Muscle layer of duodenum (tissue), 2 donors: ENCODE data around the gene UBE3B.

ENCODE experiments used
- H3K27ac ChIP-seq: one replicate; pipeline ENCODE4 v1.7.0; 2013; ENCODE audit warnings: mild to moderate bottlenecking, low read length
- H3K27me3 ChIP-seq: one replicate; pipeline ENCODE4 v1.7.0; 2013; ENCODE audit warnings: low read depth, mild to moderate bottlenecking, control low read depth, low read length
- H3K36me3 ChIP-seq, 2 donors: one replicate each; pipeline ENCODE4 v1.7.0; 2013; ENCODE audit warnings: low read length in 2 of 2, control low read depth in 1 of 2, mild to moderate bottlenecking in 1 of 2; ENCODE audit not compliant: insufficient read depth in 2 of 2, control insufficient read depth in 1 of 2
- H3K4me1 ChIP-seq, 2 donors: one replicate each; pipeline ENCODE4 v1.7.0; 2013; ENCODE audit warnings: low read length in 2 of 2, mild to moderate bottlenecking in 2 of 2, control low read depth in 1 of 2, moderate library complexity in 1 of 2; ENCODE audit not compliant: insufficient read depth in 2 of 2, control insufficient read depth in 1 of 2
- H3K4me3 ChIP-seq, 2 donors: one replicate each; pipeline ENCODE4 v1.7.0; 2013; ENCODE audit warnings: low read length in 2 of 2, low read depth in 1 of 2, mild to moderate bottlenecking in 1 of 2
- H3K9me3 ChIP-seq, 2 donors: one replicate each; pipeline ENCODE4 v1.7.0; 2013; ENCODE audit warnings: low read length in 2 of 2, control low read depth in 1 of 2, mild to moderate bottlenecking in 1 of 2; ENCODE audit not compliant: control insufficient read depth in 1 of 2
- donor health status: healthy.

UBE3B gene

DNA sequence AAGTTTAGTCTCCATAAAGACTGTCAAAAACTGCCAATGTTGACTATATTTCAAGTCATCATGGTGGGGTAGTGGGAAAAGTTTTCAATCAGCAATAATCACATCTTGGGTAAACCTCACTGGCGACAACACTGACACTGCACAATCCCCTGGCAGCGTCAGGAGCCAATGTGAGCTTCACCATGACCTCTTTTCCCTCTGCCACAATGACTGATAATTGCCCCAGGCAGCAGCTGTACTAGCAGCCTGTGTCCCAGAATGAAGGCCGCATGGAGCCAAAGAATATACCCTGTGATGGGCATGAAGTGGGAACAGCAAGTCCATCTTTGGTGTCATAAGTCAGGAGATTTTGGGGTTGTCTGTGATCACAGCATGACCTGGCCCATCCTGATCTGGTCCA, 90.5 kb downstream of the UBE3B start:
- Histone ChIP-seq H3K27ac (no peak overlapping the region), H3K36me3 (peaks cover 11 to 49% of the 10 kb centered on the region in 2 donors), H3K27me3 (no peaks in the 10 kb centered on the region)

DNA sequence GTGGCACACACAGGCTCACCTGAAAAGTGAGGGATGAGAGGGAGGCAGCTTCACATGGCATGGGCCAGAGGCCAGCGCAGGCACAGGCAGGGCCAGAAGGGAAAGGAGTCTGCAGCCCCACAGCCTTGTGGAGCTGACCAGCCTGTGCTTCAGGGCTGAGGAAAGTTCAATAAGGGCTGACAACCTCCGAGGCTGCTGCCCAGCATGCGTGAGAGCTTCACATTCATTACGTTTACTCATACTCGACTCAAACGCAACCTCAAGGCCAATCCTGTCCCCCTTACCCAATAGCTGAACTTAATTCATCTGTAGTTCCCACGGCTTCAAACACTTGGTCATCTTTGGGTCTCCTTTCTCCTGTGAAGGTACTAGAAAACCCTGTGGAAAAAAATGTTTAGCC, 91.1 kb downstream of the UBE3B start:
- H3K9me3 ChIP-seq: no peaks in the 10 kb centered on the region
- no peak overlapping the region for H3K4me3 ChIP-seq
- H3K27me3 ChIP-seq: no peaks in the 10 kb centered on the region
- peaks cover 11 to 45% of the 10 kb centered on the region in 2 donors for H3K36me3 ChIP-seq
- peaks cover 0 to 6% of the 10 kb centered on the region in 2 donors for H3K4me1 ChIP-seq
- H3K27ac ChIP-seq: no peak overlapping the region

More for the DNA sequence above, 90.5 kb downstream of the UBE3B start:
- Histone ChIP-seq H3K4me3 (no peak overlapping the region), H3K4me1 (peaks cover 0 to 6% of the 10 kb centered on the region in 2 donors), H3K9me3 (no peaks in the 10 kb centered on the region)

DNA sequence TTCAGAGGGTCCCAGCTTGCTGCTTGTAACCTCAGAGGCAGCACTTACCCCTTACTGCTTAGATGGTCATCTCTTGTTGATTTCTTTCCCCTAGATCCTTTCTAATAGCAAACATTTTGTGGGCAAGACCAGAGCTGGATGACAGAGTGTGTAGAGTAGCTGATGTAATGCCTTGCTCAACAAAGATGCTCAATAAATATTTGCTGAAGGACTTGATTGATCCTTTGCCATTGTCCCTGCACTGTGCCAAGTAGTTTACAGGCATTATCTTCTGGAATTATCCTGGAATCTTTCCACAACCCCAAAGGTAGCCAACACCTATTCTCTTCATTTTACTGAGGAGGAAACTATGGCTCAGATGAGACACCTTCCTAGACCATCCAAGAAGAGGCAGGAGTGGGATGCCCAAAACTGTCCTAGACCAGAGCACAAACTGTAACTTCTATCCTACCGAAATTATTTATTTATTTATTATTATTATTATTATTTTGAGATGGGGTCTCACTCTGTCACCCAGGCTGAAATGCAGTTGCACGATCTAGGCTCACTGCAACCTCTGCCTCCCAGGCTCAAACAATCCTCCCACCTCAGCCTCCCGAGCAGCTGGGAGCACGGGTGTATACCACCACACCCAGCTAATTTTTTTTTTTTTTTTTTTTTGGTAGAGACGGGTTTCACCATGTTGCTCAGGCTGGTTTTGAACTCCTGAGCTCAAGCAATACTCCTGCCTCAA, 94.5 kb downstream of the UBE3B start:
- Histone ChIP-seq H3K4me1 (peaks cover 6 to 11% of the 10 kb centered on the region in 2 donors), H3K27ac (no peak overlapping the region), H3K9me3 (no peaks in the 10 kb centered on the region), H3K4me3 (no peak overlapping the region), H3K27me3 (no peaks in the 10 kb centered on the region), H3K36me3 (peaks cover under 1 to 24% of the 10 kb centered on the region in 2 donors)

DNA sequence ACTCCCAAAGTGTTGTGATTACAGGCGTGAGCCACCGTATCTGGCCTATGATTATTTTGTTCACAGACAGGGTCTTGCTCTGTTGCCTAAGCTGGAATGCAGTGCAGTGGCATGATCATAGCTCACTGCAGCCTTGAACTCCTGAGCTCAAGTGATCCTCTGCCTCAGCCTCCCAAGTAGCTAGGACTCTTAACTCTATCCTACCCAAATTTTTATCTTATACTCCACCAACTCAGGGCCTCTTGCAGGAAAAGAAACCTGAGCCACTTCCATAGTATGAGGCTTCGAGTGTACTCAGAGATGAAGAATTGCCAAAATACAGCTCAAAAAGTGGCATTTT, 95.0 kb downstream of the UBE3B start:
- Histone ChIP-seq H3K4me1 (peaks cover 6 to 11% of the 10 kb centered on the region in 2 donors), H3K27ac (peak overlapping the region; percentile 49), H3K9me3 (no peaks in the 10 kb centered on the region), H3K4me3 (peak overlapping the region; percentile 64 to 86), H3K27me3 (no peaks in the 10 kb centered on the region), H3K36me3 (peaks cover 6 to 24% of the 10 kb centered on the region in 2 donors)

DNA sequence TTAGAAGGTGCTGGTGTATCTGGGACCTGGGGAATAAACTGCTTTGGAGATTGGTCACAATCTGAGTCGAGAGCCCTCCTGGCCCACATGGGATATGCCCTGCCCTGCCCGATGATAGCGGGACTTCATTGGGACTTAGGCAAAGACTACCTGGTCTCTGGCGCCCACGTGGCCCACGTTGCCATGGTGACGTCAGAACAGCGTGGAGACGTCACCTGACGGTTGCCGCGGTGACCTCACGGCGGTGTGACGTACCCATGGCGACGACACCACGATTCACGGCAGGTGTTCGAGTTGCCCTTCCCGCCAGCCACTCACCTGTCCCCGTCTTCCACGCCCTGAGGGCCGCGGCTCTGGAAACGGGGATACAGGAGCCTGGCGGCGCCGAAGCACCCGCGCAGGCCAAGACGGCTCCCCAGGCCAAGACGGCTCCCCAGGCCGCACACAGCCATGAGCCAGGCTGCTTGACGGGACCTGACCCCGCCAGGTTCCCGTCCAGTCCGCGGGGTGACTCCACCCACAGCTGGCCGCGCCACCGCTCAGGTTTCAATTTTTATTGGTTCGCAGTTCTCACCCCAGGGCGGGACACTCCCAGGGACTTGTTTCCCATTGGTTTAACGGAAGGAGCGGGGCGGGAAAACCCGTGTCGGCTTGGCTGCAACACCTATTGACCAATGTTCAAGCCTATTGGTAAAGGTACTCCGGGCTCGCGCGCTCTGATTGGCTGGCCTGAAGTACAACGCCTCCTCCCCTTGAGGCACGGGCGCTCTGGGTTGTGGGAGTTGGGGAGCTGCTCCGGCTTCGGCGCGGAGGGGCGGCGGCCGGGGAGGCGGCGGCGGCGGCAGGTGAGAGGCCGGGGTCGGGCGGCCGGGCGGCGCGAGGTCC, 95.8 kb downstream of the UBE3B start, which contains the start of the genes MMAB and MVK:
TSS of gene MMAB (minus strand) at position 476 of the 885 bp plus-strand sequence. CDS start at position 452, 24 bp downstream.
TSS of gene MVK (plus strand) at position 766 of the 885 bp plus-strand sequence. CDS start 1,029 bp downstream, outside the sequence.
- peaks cover 6 to 11% of the 10 kb centered on the region in 2 donors for H3K4me1 ChIP-seq

DNA sequence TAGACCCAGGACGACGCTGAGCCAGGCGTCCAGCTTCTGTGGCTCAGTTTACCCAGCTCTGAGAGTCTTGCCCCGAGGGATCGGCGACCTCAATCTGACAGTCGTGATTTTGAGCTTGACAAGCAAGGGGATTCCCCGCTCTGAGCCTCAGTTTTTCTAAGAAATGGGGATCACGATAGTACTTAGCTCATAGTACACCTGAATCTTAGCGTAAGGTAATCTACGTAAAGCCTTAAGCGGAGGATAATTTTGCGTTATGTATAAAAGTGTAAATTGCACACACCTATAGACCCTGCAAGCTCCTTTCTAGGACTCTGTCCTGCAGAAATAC, 96.4 kb downstream of the UBE3B start:
- Histone ChIP-seq H3K36me3 (peaks cover 19 to 26% of the 10 kb centered on the region in 2 donors), H3K4me3 (peak overlapping the region; percentile 86 to 91), H3K9me3 (no peaks in the 10 kb centered on the region), H3K27me3 (no peaks in the 10 kb centered on the region), H3K27ac (peak overlapping the region; percentile 12), H3K4me1 (peaks cover 6 to 11% of the 10 kb centered on the region in 2 donors)

More for the DNA sequence above, 95.8 kb downstream of the UBE3B start, which contains the start of the genes MMAB and MVK:
- Histone ChIP-seq H3K9me3 (no peaks in the 10 kb centered on the region), H3K27me3 (no peaks in the 10 kb centered on the region), H3K36me3 (peaks cover 14 to 25% of the 10 kb centered on the region in 2 donors), H3K27ac (peak within 1 kb of the TSS; percentile 49), H3K4me3 (peak within 1 kb of the TSS; percentile 86 to 91)

DNA sequence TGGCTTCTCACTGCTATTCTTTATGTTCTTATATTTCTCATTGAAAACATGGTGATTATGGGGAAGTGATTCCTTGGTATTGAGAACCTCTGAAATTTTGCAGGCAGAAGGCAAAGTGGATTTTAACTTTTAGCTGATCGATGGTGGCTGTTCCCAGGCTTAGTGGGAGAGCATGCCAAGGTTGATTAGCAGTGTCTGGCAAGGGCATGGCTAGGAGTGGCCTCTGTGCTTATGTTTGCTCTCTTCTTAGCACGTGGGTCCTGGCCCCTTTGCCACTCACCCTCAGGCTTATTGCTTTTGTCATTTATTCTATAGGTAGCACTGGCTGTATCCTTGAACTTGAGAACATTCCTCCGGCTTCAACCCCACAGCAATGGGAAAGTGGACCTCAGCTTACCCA, 98.2 kb downstream of the UBE3B start:
- no peak overlapping the region for H3K4me3 ChIP-seq
- H3K4me1 ChIP-seq: peaks cover 6 to 11% of the 10 kb centered on the region in 2 donors
- peaks cover 32 to 38% of the 10 kb centered on the region in 2 donors for H3K36me3 ChIP-seq
- H3K27ac ChIP-seq: no peak overlapping the region
- H3K9me3 ChIP-seq: no peaks in the 10 kb centered on the region
- H3K27me3 ChIP-seq: no peaks in the 10 kb centered on the region

DNA sequence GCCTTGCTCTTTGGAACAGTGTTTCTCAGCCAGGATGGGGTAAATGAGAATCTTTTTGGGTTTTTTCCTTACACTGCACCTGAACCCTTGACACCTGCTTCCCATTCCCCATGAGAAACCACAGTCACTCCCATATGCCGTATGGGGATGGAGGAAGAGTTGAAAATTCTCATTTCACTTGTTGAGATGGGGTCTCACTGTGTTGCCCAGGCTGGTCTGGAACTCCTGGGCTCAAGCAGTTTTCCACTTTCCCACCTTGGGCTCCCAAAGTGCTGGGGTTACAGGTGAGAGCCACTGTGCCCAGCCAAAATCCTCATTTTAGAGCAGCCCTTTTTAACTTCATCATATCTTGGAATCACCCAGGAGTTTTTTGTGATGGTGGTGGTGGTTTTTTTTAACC, 99.9 kb downstream of the UBE3B start:
- H3K27ac ChIP-seq: no peak overlapping the region
- H3K9me3 ChIP-seq: no peaks in the 10 kb centered on the region
- H3K36me3 ChIP-seq: peaks cover 32 to 54% of the 10 kb centered on the region in 2 donors
- no peak overlapping the region for H3K4me3 ChIP-seq
- peaks cover 6 to 11% of the 10 kb centered on the region in 2 donors for H3K4me1 ChIP-seq
- no peaks in the 10 kb centered on the region for H3K27me3 ChIP-seq

DNA sequence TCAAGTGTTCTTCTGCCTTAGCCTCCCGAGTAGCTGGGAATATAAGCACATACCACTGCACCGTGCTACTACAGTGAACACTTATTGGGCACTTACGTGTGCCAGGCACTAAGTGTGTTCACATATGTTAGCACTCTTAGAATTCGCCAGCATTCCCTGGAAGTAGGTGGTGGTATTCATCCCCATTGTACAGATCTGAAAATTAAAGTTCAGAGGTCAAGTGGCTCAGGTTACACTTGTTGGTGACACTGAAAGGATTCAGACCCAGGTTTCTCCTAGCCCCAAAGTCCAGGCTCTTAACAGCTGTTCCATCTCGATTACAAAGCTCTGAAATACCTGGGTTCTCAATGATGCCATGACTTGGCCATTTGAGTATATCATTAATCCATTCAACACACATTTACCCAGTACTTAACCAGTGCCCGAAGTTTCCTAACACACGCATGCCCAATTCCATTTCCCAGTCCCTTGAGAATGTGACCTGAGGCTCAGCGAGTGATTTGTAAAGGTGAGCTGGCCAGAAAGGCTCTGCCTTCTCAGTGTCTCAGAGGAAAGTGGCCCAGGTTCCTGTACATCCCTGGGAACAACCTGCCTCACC, 101.0 kb downstream of the UBE3B start:
- Histone ChIP-seq H3K9me3 (no peaks in the 10 kb centered on the region), H3K27ac (no peak overlapping the region), H3K4me3 (no peak overlapping the region), H3K27me3 (no peaks in the 10 kb centered on the region), H3K4me1 (peaks cover 0 to 11% of the 10 kb centered on the region in 2 donors), H3K36me3 (peaks cover 32 to 58% of the 10 kb centered on the region in 2 donors)

DNA sequence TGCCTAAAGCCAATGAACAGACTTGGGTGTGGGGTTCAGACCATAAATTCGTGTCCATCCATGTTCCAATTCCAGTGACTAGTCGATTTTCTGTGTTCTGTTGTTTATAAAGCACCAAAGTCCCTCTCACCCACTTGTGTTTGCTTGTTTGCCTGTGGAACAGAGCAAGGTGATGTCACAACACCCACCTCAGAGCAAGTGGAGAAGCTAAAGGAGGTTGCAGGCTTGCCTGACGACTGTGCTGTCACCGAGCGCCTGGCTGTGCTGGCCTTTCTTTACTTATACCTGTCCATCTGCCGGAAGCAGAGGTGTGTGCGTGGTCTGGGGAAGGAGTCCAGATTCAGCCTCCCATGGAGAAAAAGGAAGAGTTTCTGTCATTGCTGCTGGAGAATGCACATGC, 102.2 kb downstream of the UBE3B start:
- Histone ChIP-seq H3K27ac (no peak overlapping the region), H3K4me1 (peaks cover 0 to 4% of the 10 kb centered on the region in 2 donors), H3K9me3 (no peaks in the 10 kb centered on the region), H3K4me3 (no peak overlapping the region), H3K36me3 (peaks cover 39 to 66% of the 10 kb centered on the region in 2 donors), H3K27me3 (no peaks in the 10 kb centered on the region)

DNA sequence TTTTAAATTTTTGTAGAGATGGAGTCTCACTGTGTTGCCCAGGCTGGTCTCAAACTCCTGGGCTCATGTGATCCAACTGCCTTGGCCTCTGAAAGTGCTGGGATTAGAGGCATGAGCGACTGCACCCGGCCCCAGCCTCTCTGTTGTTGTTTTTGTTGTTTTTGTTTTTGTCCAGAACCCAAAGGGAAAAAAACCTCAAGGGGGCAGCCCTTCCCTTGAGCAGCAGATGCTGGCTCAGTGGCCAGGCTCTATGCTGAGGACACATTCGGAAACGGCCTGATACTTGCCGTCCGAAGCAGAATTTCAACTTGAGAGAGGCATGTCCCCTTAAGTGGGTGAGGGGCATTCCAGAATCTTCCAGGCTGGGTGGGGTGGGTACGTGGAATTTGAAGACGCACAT, 102.8 kb downstream of the UBE3B start:
- Histone ChIP-seq H3K27me3 (no peaks in the 10 kb centered on the region), H3K9me3 (no peaks in the 10 kb centered on the region), H3K4me3 (no peak overlapping the region), H3K4me1 (no peaks in the 10 kb centered on the region), H3K27ac (no peak overlapping the region), H3K36me3 (peaks cover 39 to 66% of the 10 kb centered on the region in 2 donors)
